ENCODE data around the gene FGFR4.

The FGFR4 gene

GRCh38 chr5:177131019-177131320, 44.3 kb downstream of the FGFR4 start:
- no peak for DNase-seq (ENCODE audit: extremely low read depth in 1 of 2, low read depth in 1 of 2)

- no peak for DNase-seq (ENCODE audit: extremely low read depth in 1 of 2, low read depth in 1 of 2)
Observed at GRCh38 chr5:177131352-177132135, 44.8 kb downstream of the FGFR4 start.

- no peak for DNase-seq (ENCODE audit: extremely low read depth in 1 of 2, low read depth in 1 of 2)
Observed at GRCh38 chr5:177132136-177133095, 45.7 kb downstream of the FGFR4 start.

GRCh38 chr5:177133096-177133852, 46.6 kb downstream of the FGFR4 start, which contains the start of gene NSD1:
NSD1 (plus strand) TSS chr5:177133773; CDS start chr5:177135104, 1,331 bp downstream.
- peak; percentile 49 to 83 for DNase-seq (ENCODE audit: extremely low read depth in 1 of 2, low read depth in 1 of 2)

- DNase-seq (ENCODE audit: extremely low read depth in 1 of 2, low read depth in 1 of 2): peak in 1 of 2 donors; percentile 17
Observed at GRCh38 chr5:177133853-177134696, 47.4 kb downstream of the FGFR4 start.

GRCh38 chr5:177134697-177135225, 48.0 kb downstream of the FGFR4 start:
- no peak for DNase-seq (ENCODE audit: extremely low read depth in 1 of 2, low read depth in 1 of 2)

- DNase-seq (ENCODE audit: extremely low read depth in 1 of 2, low read depth in 1 of 2): no peak
Observed at GRCh38 chr5:177140312-177140711, 53.6 kb downstream of the FGFR4 start.

- no peak for DNase-seq (ENCODE audit: extremely low read depth in 1 of 2, low read depth in 1 of 2)
Observed at GRCh38 chr5:177141496-177141895, 54.8 kb downstream of the FGFR4 start.

- DNase-seq (ENCODE audit: extremely low read depth in 1 of 2, low read depth in 1 of 2): no peak
Observed at GRCh38 chr5:177142098-177142611, 55.4 kb downstream of the FGFR4 start.

GRCh38 chr5:177142778-177143177, 56.1 kb downstream of the FGFR4 start:
- no peak for DNase-seq (ENCODE audit: extremely low read depth in 1 of 2, low read depth in 1 of 2)

- DNase-seq (ENCODE audit: extremely low read depth in 1 of 2, low read depth in 1 of 2): no peak
Observed at GRCh38 chr5:177146891-177147638, 60.4 kb downstream of the FGFR4 start.
